ENCODE results near the gene MMADHC. TPM values are rescaled to one million over a fixed set of nuclear protein-coding genes. Genes with fewer than 3 reads are reported as not detected.

The MMADHC gene
- total and polyA plus RNA-seq, 2 of the 4 experiments (the other 2 are of a cell fraction): 62.6 to 112 TPM

GRCh38 chr2:149597668-149598326 lies 10.2 kb upstream of the MMADHC start:
- Histone ChIP-seq H2AK5ac (ENCODE audit: low read depth, low read length) (peak overlapping the region; percentile 87), H2BK5ac (ENCODE audit: low read depth, low read length, poor library complexity, severe bottlenecking) (peak overlapping the region; percentile 48), H3K18ac (ENCODE audit: low read depth, low read length) (peak overlapping the region; percentile 33), H2BK20ac (ENCODE audit: low read depth, low read length) (peak overlapping the region; percentile 87), H3K4me3 (ENCODE audit: insufficient read depth, low read depth, low read length) (peak overlapping the region; percentile 13; the same call in 1 of the 2 replicates), H3K9ac (ENCODE audit: low read depth, low read length) (peak overlapping the region; percentile 36), H3K23ac (ENCODE audit: low read depth, low read length) (peak overlapping the region; percentile 80; the same call in 1 of the 2 replicates), H4K91ac (ENCODE audit: insufficient read depth, low read depth, low read length) (peak overlapping the region; percentile 47), H4K8ac (ENCODE audit: low read depth in 2 of 2, low read length in 2 of 2) (peak overlapping the region in 1 of 2 experiments; percentile 26; a peak in 2 of 4 replicates), H3K27me3 (ENCODE audit: control insufficient read depth, insufficient read depth, low read length) (no peaks in the 10 kb centered on the region), H3K4me2 (ENCODE audit: low read depth, low read length) (peak overlapping the region; percentile 76), H3K36me3 (ENCODE audit: control insufficient read depth, insufficient read depth, low read length) (no peaks in the 10 kb centered on the region), H3K4ac (ENCODE audit: low read depth, low read length) (peak overlapping the region; percentile 83), H4K5ac (ENCODE audit: low read depth, low read length) (peak overlapping the region; percentile 9), H3K79me1 (ENCODE audit: low read depth in 1 of 2, low read length in 2 of 2) (peaks cover 0 to 6% of the 10 kb centered on the region in 2 experiments; a peak in 1 of 4 replicates), H2AFZ (replicated peaks; ENCODE audit: low read length, poor library complexity) (peak overlapping the region; percentile 76), H3K56ac (ENCODE audit: extremely low read depth, insufficient read depth, low read length) (peak overlapping the region; percentile 19; the same call in 1 of the 2 replicates), H3K9me1 (ENCODE audit: insufficient read depth, low read length) (no peaks in the 10 kb centered on the region; the same call in 1 of the 2 replicates), H3K14ac (replicated peaks; ENCODE audit: low read depth, low read length) (peak overlapping the region; percentile 82), H2BK120ac (ENCODE audit: low read depth, low read length) (peak overlapping the region; percentile 77), H3K4me1 (ENCODE audit: control insufficient read depth, insufficient read depth, low read length) (peaks cover 8% of the 10 kb centered on the region), H3K27ac (ENCODE audit: insufficient read depth, low read length) (peak overlapping the region; percentile 64), H2BK15ac (ENCODE audit: low read depth, low read length) (peak overlapping the region; percentile 59; the same call in 2 of the 3 replicates), H3K9me3 (ENCODE audit: control insufficient read depth, insufficient read depth, low read length) (no peaks in the 10 kb centered on the region), H4K20me1 (ENCODE audit: insufficient read depth, low read length) (no peaks in the 10 kb centered on the region), H2AK9ac (replicated peaks; ENCODE audit: low read depth, low read length, poor library complexity) (no peak overlapping the region)
- POLR2A ChIA-PET (ENCODE audit: unreplicated experiment): no interaction called here
- dilution Hi-C loops (cut with HindIII; ENCODE audit: low sequenced_read_pairs, unreplicated experiment): no loop called here
- CTCF ChIA-PET: interaction anchor here (0.6 to 2.5 kb wide), 4 partner anchors 148 to 1641 kb away, joined by 3 to 9 read pairs (median 4); no protein-coding TSS in a partner anchor
- in situ Hi-C loops (cut with MboI; ENCODE audit: low sequenced_read_pairs): loop anchor here (5.0 to 25.0 kb wide), 6 partner anchors 875 to 1840 kb away; no protein-coding TSS in a partner anchor
- intact Hi-C loops (cut with micrococcal nuclease): loop anchor here (1.0 to 10.0 kb wide), 13 partner anchors 118 to 1641 kb away; no protein-coding TSS in a partner anchor
- ATAC-seq (ENCODE audit: low read depth) (peak; percentile 89), DNase-seq (peak; percentile 94)
- no TSS peak for BruUV-seq (replicated peaks)
- WGBS, 2 experiments (ENCODE audit: extremely low coverage in 2 of 2, insufficient read length in 1 of 2): 6% methylated on average over 9 of the region's 13 CpGs; no CpG with 5 or more reads in 1 of the 2 experiments
- TF ChIP-seq NFE2L2 (IDR thresholded peaks at IDR 0.05; ENCODE audit: low read depth, low read length) (no peak), POLR2A (IDR thresholded peaks at IDR 0.05; ENCODE audit: low read depth, low read length) (0 out of 2 replicates have a peak, but pooled peaks have one; percentile 40), USF2 (IDR thresholded peaks at IDR 0.05; ENCODE audit: low read depth, low read length) (no peak), RAD21 (IDR thresholded peaks at IDR 0.05; ENCODE audit: low read length) (peak; percentile 97), BHLHE40 (IDR thresholded peaks at IDR 0.05; ENCODE audit: low read depth, low read length) (peak; percentile 38; the same call in 1 of the 2 replicates), RFX5 (IDR thresholded peaks at IDR 0.05; ENCODE audit: low read depth, low read length) (no peak), MAZ (IDR thresholded peaks at IDR 0.05; ENCODE audit: borderline replicate concordance, low read depth, low read length) (0 out of 2 replicates have a peak, but pooled peaks have one; percentile 18), ELK1 (IDR thresholded peaks at IDR 0.05; ENCODE audit: borderline replicate concordance, low read depth, low read length) (no peak), CHD1 (IDR thresholded peaks at IDR 0.05; ENCODE audit: low read depth, low read length) (no peak), CTCF (conservative IDR thresholded peaks at IDR 0.05; ENCODE audit: low read depth, low read length) (peak; percentile 93), SMC3 (IDR thresholded peaks at IDR 0.05; ENCODE audit: low read depth, low read length) (peak; percentile 91), FOS (IDR thresholded peaks at IDR 0.05; ENCODE audit: low read depth, low read length) (peak; percentile 29; the same call in 1 of the 2 replicates), MXI1 (IDR thresholded peaks at IDR 0.05; ENCODE audit: borderline replicate concordance, low read depth, low read length) (no peak)
